IMR-90 (cell line): ENCODE results near the gene EPN3. TPM values are rescaled to one million over a fixed set of nuclear protein-coding genes. Genes with fewer than 3 reads are reported as not detected.
A peak's percentile ranks its signal among the peaks of the same experiment; 100 is the strongest.

Source experiments
- ATAC-seq: fragments of 200-7000 bp; cut with Tn5 transposase; 2 replicates; pipeline ENCODE4 v1.9.1; 2020; ENCODE audit warnings: low read depth, mild to moderate bottlenecking, moderate library complexity
- BruUV-seq: library from RNA; stranded (reverse); fragments of 400-500 nt; replicated peaks from 2 replicates; lab custom pipeline; 2021; lab: Mats Ljungman, UMichigan
- CTCF ChIA-PET: fragments of 300-600 bp; formaldehyde crosslinking; extraction: SDS; loops from one replicate; lab custom pipeline; 2021; ENCODE audit warnings: antibody characterized with exemption; lab: Yijun Ruan, JAX
- POLR2A ChIA-PET: fragments of 300-600 bp; sonication (Branson Sonifier 250); formaldehyde crosslinking; loops from one replicate; lab custom pipeline; 2022; ENCODE audit warnings: antibody characterized with exemption; ENCODE audit not compliant: unreplicated experiment; lab: Charles Lee
- DNase-seq: peaks from one replicate; pipeline ENCODE4 v3.0.0; 2013
- H2AFZ ChIP-seq: replicated peaks from 2 replicates; pipeline ENCODE3; 2013; ENCODE audit warnings: low read length, mild to moderate bottlenecking; ENCODE audit not compliant: poor library complexity
- H2AK5ac ChIP-seq: 2 replicates; pipeline ENCODE4 v1.6.1; 2013; ENCODE audit warnings: low read depth, low read length, inconsistent platforms
- H2AK9ac ChIP-seq: replicated peaks from 2 replicates; pipeline ENCODE3; 2013; ENCODE audit warnings: mild to moderate bottlenecking, low read depth, low read length, moderate library complexity; ENCODE audit not compliant: poor library complexity
- H2BK120ac ChIP-seq: 2 replicates; pipeline ENCODE4 v1.6.1; 2013; ENCODE audit warnings: low read depth, low read length, inconsistent platforms
- H2BK15ac ChIP-seq: 3 replicates; pipeline ENCODE4 v1.6.1; 2013; ENCODE audit warnings: low read depth, low read length, inconsistent platforms
- H2BK20ac ChIP-seq: 2 replicates; pipeline ENCODE4 v1.6.1; 2013; ENCODE audit warnings: low read depth, mild to moderate bottlenecking, inconsistent platforms, low read length, moderate library complexity
- H2BK5ac ChIP-seq: 2 replicates; pipeline ENCODE4 v1.6.1; 2013; ENCODE audit warnings: mild to moderate bottlenecking, low read depth, low read length, inconsistent platforms; ENCODE audit not compliant: poor library complexity, severe bottlenecking
- H3K14ac ChIP-seq: replicated peaks from 2 replicates; pipeline ENCODE4 v1.6.1; 2013; ENCODE audit warnings: low read depth, low read length, inconsistent platforms
- H3K18ac ChIP-seq: 2 replicates; pipeline ENCODE4 v1.6.1; 2013; ENCODE audit warnings: low read depth, low read length, control low read depth
- H3K23ac ChIP-seq: 2 replicates; pipeline ENCODE4 v1.6.1; 2013; ENCODE audit warnings: low read depth, low read length, inconsistent platforms
- H3K27ac ChIP-seq: 2 replicates; pipeline ENCODE4 v1.5.1; 2013; ENCODE audit warnings: mild to moderate bottlenecking, control low read depth, low read length; ENCODE audit not compliant: insufficient read depth
- H3K27me3 ChIP-seq: 2 replicates; pipeline ENCODE4 v1.6.1; 2013; ENCODE audit warnings: low read length; ENCODE audit not compliant: control insufficient read depth, insufficient read depth
- H3K36me3 ChIP-seq: 2 replicates; pipeline ENCODE4 v1.6.1; 2013; ENCODE audit warnings: low read length, mixed read lengths; ENCODE audit not compliant: control insufficient read depth, insufficient read depth
- H3K4ac ChIP-seq: 2 replicates; pipeline ENCODE4 v1.6.1; 2013; ENCODE audit warnings: low read depth, low read length, inconsistent platforms
- H3K4me1 ChIP-seq: 2 replicates; pipeline ENCODE4 v1.6.1; 2013; ENCODE audit warnings: low read length, mixed read lengths; ENCODE audit not compliant: control insufficient read depth, insufficient read depth
- H3K4me2 ChIP-seq: 2 replicates; pipeline ENCODE4 v1.6.1; 2013; ENCODE audit warnings: low read depth, mild to moderate bottlenecking, control low read depth, low read length, moderate library complexity
- H3K4me3 ChIP-seq: 2 replicates; pipeline ENCODE4 v1.5.1; 2013; ENCODE audit warnings: low read depth, mild to moderate bottlenecking, control low read depth, low read length, moderate library complexity; ENCODE audit not compliant: insufficient read depth
- H3K56ac ChIP-seq: 2 replicates; pipeline ENCODE4 v1.6.1; 2013; ENCODE audit warnings: low read length, inconsistent platforms; ENCODE audit not compliant: insufficient read depth; ENCODE audit errors: extremely low read depth
- H3K79me1 ChIP-seq, 2 experiments: 2 replicates each; pipeline ENCODE4 v1.6.1; 2013; ENCODE audit warnings: low read length in 2 of 2, inconsistent platforms in 1 of 2, low read depth in 1 of 2
- H3K9ac ChIP-seq: 2 replicates; pipeline ENCODE4 v1.6.1; 2013; ENCODE audit warnings: low read depth, low read length, control low read depth
- H3K9me1 ChIP-seq: 2 replicates; pipeline ENCODE4 v1.6.1; 2013; ENCODE audit warnings: low read length, inconsistent platforms; ENCODE audit not compliant: insufficient read depth
- H3K9me3 ChIP-seq: 2 replicates; pipeline ENCODE4 v1.6.1; 2013; ENCODE audit warnings: low read length; ENCODE audit not compliant: control insufficient read depth, insufficient read depth
- H4K20me1 ChIP-seq: 2 replicates; pipeline ENCODE4 v1.6.1; 2013; ENCODE audit warnings: low read length, inconsistent platforms; ENCODE audit not compliant: insufficient read depth
- H4K5ac ChIP-seq: 2 replicates; pipeline ENCODE4 v1.6.1; 2013; ENCODE audit warnings: mild to moderate bottlenecking, low read depth, low read length, control low read depth
- H4K8ac ChIP-seq, 2 experiments: 2 replicates each; pipeline ENCODE4 v1.6.1; 2013; ENCODE audit warnings: low read depth in 2 of 2, low read length in 2 of 2, control low read depth in 1 of 2, inconsistent platforms in 1 of 2
- H4K91ac ChIP-seq: 2 replicates; pipeline ENCODE4 v1.6.1; 2013; ENCODE audit warnings: low read depth, low read length, inconsistent platforms; ENCODE audit not compliant: insufficient read depth
- BHLHE40 ChIP-seq: fragments of 150-350 bp; IDR thresholded peaks from 2 replicates; pipeline ENCODE4 v1.6.1; 2016; ENCODE audit warnings: mild to moderate bottlenecking, low read depth, low read length
- CEBPB ChIP-seq: IDR thresholded peaks from 2 replicates; pipeline ENCODE4 v1.6.1; 2012; ENCODE audit warnings: low read depth, low read length, improper control_type of control experiment
- CHD1 ChIP-seq: IDR thresholded peaks from 2 replicates; pipeline ENCODE4 v1.6.1; 2012; ENCODE audit warnings: low read depth, low read length, improper control_type of control experiment
- FOS ChIP-seq: fragments of 150-350 bp; IDR thresholded peaks from 2 replicates; pipeline ENCODE4 v1.6.1; 2016; ENCODE audit warnings: low read depth, low read length
- MAFK ChIP-seq: IDR thresholded peaks from 2 replicates; pipeline ENCODE4 v1.6.1; 2012; ENCODE audit warnings: low read depth, low read length, improper control_type of control experiment
- MAZ ChIP-seq: IDR thresholded peaks from 2 replicates; pipeline ENCODE4 v1.6.1; 2012; ENCODE audit warnings: low read depth, mild to moderate bottlenecking, low read length, improper control_type of control experiment, moderate library complexity, borderline replicate concordance
- MXI1 ChIP-seq: IDR thresholded peaks from 2 replicates; pipeline ENCODE4 v1.6.1; 2012; ENCODE audit warnings: low read depth, mild to moderate bottlenecking, low read length, moderate library complexity, borderline replicate concordance
- NFE2L2 ChIP-seq: fragments of 150-350 bp; IDR thresholded peaks from 2 replicates; pipeline ENCODE4 v1.6.1; 2016; ENCODE audit warnings: low read depth, mild to moderate bottlenecking, low read length
- POLR2A ChIP-seq: IDR thresholded peaks from 2 replicates; pipeline ENCODE4 v1.6.1; 2012; ENCODE audit warnings: mild to moderate bottlenecking, low read depth, low read length
- RAD21 ChIP-seq: IDR thresholded peaks from 2 replicates; pipeline ENCODE4 v1.6.1; 2012; ENCODE audit warnings: low read length, improper control_type of control experiment
- RCOR1 ChIP-seq: IDR thresholded peaks from 2 replicates; pipeline ENCODE4 v1.6.1; 2012; ENCODE audit warnings: mild to moderate bottlenecking, low read length, improper control_type of control experiment; ENCODE audit not compliant: insufficient replicate concordance
- RFX5 ChIP-seq: IDR thresholded peaks from 2 replicates; pipeline ENCODE4 v1.8.0; 2012; ENCODE audit warnings: low read depth, mild to moderate bottlenecking, low read length, moderate library complexity
- SMC3 ChIP-seq: fragments of 150-350 bp; IDR thresholded peaks from 2 replicates; pipeline ENCODE4 v1.6.1; 2016; ENCODE audit warnings: low read depth, mild to moderate bottlenecking, antibody characterized with exemption, low read length, moderate library complexity
- WGBS, 2 experiments: methylation state at CpG; one replicate each; pipeline versions ENCODE4 v1.1.5 to v1.1.7; 2013; ENCODE audit warnings: missing lambda C conversion rate in 2 of 2; ENCODE audit not compliant: insufficient read length in 1 of 2; ENCODE audit errors: extremely low coverage in 2 of 2; 5-methylcytosine and 5-hydroxymethylcytosine counted together
- dilution Hi-C: fragments of 300-500 bp; cut with HindIII; formaldehyde crosslinking; loops from one replicate; pipeline ENCODE4 v1.14.3; 2018; ENCODE audit warnings: low sequenced_read_pairs; ENCODE audit not compliant: unreplicated experiment
- in situ Hi-C: fragments of 300-500 bp; cut with MboI; formaldehyde crosslinking; loops from 3 replicates; pipeline ENCODE4 v1.14.3; 2019; ENCODE audit warnings: low sequenced_read_pairs, inconsistent platforms, mixed read lengths
- intact Hi-C: fragments of 100-400 bp; cut with micrococcal nuclease; formaldehyde crosslinking; loops from 2 replicates; pipeline ENCODE4 v1.10.0; 2022
- polyA plus RNA-seq, 3 experiments: library from polyadenylated mRNA; depleted of rRNA; stranded (reverse); fragments of >200 nt; gene quantifications; 2 replicates each; pipeline ENCODE4 v1.2.3, GENCODE V29; 2012; ENCODE audit warnings: low replicate concordance in 1 of 3
- total RNA-seq: library from RNA; depleted of rRNA; stranded (reverse); fragments of >200 nt; gene quantifications from 2 replicates; pipeline ENCODE4 v1.2.3, GENCODE V29; 2012
- TF ChIP-seq, protein P1 (sequence below): fragments of 150-350 bp; IDR thresholded peaks from 2 replicates; pipeline ENCODE4 v1.6.1; 2017; ENCODE audit warnings: mild to moderate bottlenecking, antibody characterized with exemption, low read length, low read depth
- TF ChIP-seq, protein P2 (sequence below): fragments of 150-350 bp; IDR thresholded peaks from 2 replicates; pipeline ENCODE4 v1.6.1; 2016; ENCODE audit warnings: low read depth, mild to moderate bottlenecking, low read length, moderate library complexity, borderline replicate concordance

The EPN3 gene
- total and polyA plus RNA-seq, 2 of the 4 experiments (the other 2 are of a cell fraction): 0.09 TPM; not detected in 1

DNA sequence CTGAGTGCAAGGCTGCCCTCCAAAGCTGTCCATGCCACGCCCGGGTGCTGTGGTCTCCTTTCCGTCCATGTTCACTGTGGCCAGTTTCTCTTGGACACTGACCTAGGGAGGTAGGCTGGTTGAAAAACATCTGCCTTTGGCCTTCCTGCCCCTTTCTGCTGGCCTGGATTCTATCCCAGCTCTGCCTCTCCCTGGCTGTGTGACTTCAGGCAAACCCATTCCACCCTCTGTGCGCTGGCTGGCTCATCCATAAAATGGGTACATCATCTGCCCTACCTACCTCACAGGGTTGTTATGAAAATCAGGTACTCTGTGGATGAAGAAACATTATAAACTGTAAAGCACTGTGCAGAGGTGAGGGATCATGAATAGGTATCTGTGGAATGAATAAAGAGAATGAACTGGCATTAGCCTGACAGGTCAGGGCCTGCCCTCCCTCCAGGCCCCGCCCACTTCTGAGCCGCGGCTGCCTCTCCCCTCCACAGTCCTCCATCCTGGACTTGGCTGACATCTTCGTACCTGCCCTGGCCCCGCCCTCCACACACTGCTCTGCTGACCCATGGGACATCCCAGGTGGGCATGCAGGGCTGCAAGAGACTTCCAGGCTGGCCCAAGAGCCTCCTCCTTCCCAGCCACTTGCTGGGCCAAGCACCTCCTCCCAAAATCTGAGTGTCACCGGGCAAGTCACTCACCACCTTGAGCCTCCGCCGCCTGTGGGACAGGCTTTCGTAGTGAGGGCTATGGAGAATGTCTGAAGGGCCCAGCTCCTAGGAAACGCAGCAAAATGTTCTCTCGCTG, 7.4 kb downstream of the EPN3 start:
- Histone ChIP-seq H3K14ac (no peak overlapping the region), H2BK5ac (no peak overlapping the region), H4K5ac (no peak overlapping the region), H3K27me3 (no peaks in the 10 kb centered on the region), H3K4me1 (peaks cover 12% of the 10 kb centered on the region; the same call in 1 of the 2 replicates), H3K79me1 (peaks cover 0 to 7% of the 10 kb centered on the region in 2 experiments; a peak in 2 of 4 replicates), H2AK9ac (no peak overlapping the region), H3K18ac (no peak overlapping the region), H3K4me3 (no peak overlapping the region), H3K4me2 (no peak overlapping the region), H3K9me1 (peaks cover 4% of the 10 kb centered on the region), H4K20me1 (no peaks in the 10 kb centered on the region), H2BK20ac (no peak overlapping the region), H2AK5ac (no peak overlapping the region), H3K9me3 (no peaks in the 10 kb centered on the region), H4K8ac (no peak overlapping the region), H2AFZ (peak overlapping the region; percentile 44), H3K4ac (no peak overlapping the region), H3K23ac (no peak overlapping the region), H3K36me3 (no peaks in the 10 kb centered on the region), H2BK15ac (no peak overlapping the region), H3K27ac (no peak overlapping the region), H3K9ac (no peak overlapping the region), H4K91ac (no peak overlapping the region), H3K56ac (no peak overlapping the region), H2BK120ac (no peak overlapping the region)
- WGBS, 2 experiments: 59% methylated on average over 5 of the region's 15 CpGs; no CpG with 5 or more reads in 1 of the 2 experiments
- BruUV-seq: no TSS peak
- CTCF ChIA-PET: no interaction called here
- in situ Hi-C loops: loop anchor here (10.0 kb wide), 1 partner anchor 415 kb away; no protein-coding TSS in a partner anchor
- intact Hi-C loops: loop anchor here (10.0 kb wide), 1 partner anchor 415 kb away; no protein-coding TSS in a partner anchor
- POLR2A ChIA-PET: interaction anchor here (0.6 kb wide), 1 partner anchor 380 kb away, joined by 3 read pairs; no protein-coding TSS in a partner anchor
- dilution Hi-C loops: no loop called here
- no peak for ATAC-seq
- DNase-seq: no peak
- TF ChIP-seq MXI1 (no peak), BHLHE40 (no peak), CHD1 (no peak), NFE2L2 (no peak), SMC3 (no peak), CEBPB (no peak), RAD21 (no peak), MAFK (no peak), POLR2A (no peak), RCOR1 (no peak), FOS (no peak), RFX5 (no peak), MAZ (no peak)
- TF ChIP-seq, protein P1, sequence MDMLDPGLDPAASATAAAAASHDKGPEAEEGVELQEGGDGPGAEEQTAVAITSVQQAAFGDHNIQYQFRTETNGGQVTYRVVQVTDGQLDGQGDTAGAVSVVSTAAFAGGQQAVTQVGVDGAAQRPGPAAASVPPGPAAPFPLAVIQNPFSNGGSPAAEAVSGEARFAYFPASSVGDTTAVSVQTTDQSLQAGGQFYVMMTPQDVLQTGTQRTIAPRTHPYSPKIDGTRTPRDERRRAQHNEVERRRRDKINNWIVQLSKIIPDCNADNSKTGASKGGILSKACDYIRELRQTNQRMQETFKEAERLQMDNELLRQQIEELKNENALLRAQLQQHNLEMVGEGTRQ: no peak
- TF ChIP-seq, protein P2, sequence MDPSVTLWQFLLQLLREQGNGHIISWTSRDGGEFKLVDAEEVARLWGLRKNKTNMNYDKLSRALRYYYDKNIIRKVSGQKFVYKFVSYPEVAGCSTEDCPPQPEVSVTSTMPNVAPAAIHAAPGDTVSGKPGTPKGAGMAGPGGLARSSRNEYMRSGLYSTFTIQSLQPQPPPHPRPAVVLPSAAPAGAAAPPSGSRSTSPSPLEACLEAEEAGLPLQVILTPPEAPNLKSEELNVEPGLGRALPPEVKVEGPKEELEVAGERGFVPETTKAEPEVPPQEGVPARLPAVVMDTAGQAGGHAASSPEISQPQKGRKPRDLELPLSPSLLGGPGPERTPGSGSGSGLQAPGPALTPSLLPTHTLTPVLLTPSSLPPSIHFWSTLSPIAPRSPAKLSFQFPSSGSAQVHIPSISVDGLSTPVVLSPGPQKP: no peak
